ENCODE data around the gene ADAMTS15.

ADAMTS15 gene

DNA sequence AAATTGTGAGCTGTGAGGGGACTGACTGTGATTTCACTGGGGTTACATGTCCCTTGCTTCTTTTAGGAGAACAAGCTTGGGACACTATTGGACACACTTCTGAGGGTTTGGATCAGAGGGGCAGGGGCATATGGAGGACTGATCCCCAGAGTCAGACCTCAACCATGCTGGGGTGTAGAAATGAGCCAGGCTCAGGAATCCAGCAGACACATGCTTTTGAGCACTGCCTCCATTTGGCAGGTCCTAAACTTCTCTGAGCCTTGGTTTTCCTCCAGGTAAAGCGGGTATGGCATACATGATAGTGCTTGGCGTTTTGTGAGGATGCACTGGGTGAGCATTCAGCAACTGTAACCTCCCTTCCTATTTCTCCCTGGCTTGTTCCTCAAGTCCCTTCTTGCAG, 74.7 kb downstream of the ADAMTS15 start:
- Histone ChIP-seq H2AK5ac (ENCODE audit: low read length, severe bottlenecking) (peak overlapping the region; percentile 45), H3K36me3 (ENCODE audit: control insufficient read depth in 1 of 2, insufficient read depth in 2 of 2, low read depth in 1 of 2, low read length in 2 of 2) (no peaks in the 10 kb centered on the region), H2BK15ac (ENCODE audit: low read depth, poor library complexity, severe bottlenecking) (peak overlapping the region; percentile 6), H3K9ac (ENCODE audit: low read length) (peak overlapping the region; percentile 76), H3K27me3 (ENCODE audit: control insufficient read depth in 1 of 2, insufficient read depth in 1 of 2, low read length in 2 of 2) (no peaks in the 10 kb centered on the region), H3K23ac (ENCODE audit: low read length in 2 of 2) (no peak overlapping the region), H2BK12ac (ENCODE audit: low read length in 2 of 2) (peak overlapping the region; percentile 41 to 89), H3K14ac (ENCODE audit: low read length in 2 of 2) (peak overlapping the region in 1 of 2 experiments; percentile 13), H3K4me2 (ENCODE audit: low read length, poor library complexity, severe bottlenecking) (no peak overlapping the region), H2BK120ac (ENCODE audit: low read depth, low read length) (peak overlapping the region; percentile 52), H3K4ac (ENCODE audit: low read depth in 1 of 2, low read length in 2 of 2) (peak overlapping the region; percentile 45 to 76), H3K27ac (ENCODE audit: low read length, poor library complexity, severe bottlenecking) (no peak overlapping the region), H3K9me3 (ENCODE audit: control insufficient read depth, low read length) (no peaks in the 10 kb centered on the region), H3K4me1 (ENCODE audit: control insufficient read depth, insufficient read depth, low read depth, low read length) (peaks cover 26% of the 10 kb centered on the region), H4K91ac (ENCODE audit: low read length) (peak overlapping the region; percentile 83), H3K18ac (ENCODE audit: low read depth in 1 of 2, low read length in 2 of 2) (peak overlapping the region; percentile 44 to 86), H4K8ac (ENCODE audit: low read length) (peak overlapping the region; percentile 67), H2BK5ac (ENCODE audit: low read depth, low read length, poor library complexity, severe bottlenecking) (no peak overlapping the region), H3K79me1 (replicated peaks; ENCODE audit: low read length, poor library complexity, severe bottlenecking) (no peaks in the 10 kb centered on the region), H2AFZ (ENCODE audit: low read depth, low read length) (no peak overlapping the region), H3K4me3 (ENCODE audit: insufficient read depth in 1 of 2, low read depth in 1 of 2, low read length in 2 of 2) (peak overlapping the region in 1 of 2 experiments; percentile 22)
- 100% methylated on average over 2 of the region's 2 CpGs for WGBS
- DNase-seq: no peak

DNA sequence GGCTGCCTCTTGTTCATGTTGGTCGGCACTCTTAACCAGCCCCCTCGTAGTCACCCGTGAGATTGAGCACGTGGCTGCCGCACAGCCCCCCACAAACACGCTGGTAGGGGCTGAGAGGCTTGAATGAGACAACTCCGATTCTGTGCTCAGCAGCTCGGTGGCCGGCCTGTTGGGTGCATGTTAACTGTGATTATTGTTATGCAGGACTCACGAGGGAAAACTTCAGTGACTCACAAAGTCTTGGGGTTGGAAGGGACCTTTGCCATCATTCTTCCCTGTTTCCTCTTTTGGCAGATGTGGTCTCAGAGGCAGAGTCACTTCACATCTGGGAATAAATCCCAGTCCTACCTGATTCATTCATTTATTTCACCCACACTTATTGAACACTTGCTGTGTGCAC, 75.2 kb downstream of the ADAMTS15 start:
- peak overlapping the region; percentile 41 to 89 for H2BK12ac ChIP-seq (ENCODE audit: low read length in 2 of 2)
- peak overlapping the region in 1 of 2 experiments; percentile 39 for H3K14ac ChIP-seq (ENCODE audit: low read length in 2 of 2)
- 53% methylated on average over 10 of the region's 10 CpGs for WGBS
- peak overlapping the region; percentile 39 for H2BK120ac ChIP-seq (ENCODE audit: low read depth, low read length)
- H2BK5ac ChIP-seq (ENCODE audit: low read depth, low read length, poor library complexity, severe bottlenecking): no peak overlapping the region
- H3K4ac ChIP-seq (ENCODE audit: low read depth in 1 of 2, low read length in 2 of 2): peak overlapping the region; percentile 45 to 76
- no peaks in the 10 kb centered on the region for H3K27me3 ChIP-seq (ENCODE audit: control insufficient read depth in 1 of 2, insufficient read depth in 1 of 2, low read length in 2 of 2)
- no peak overlapping the region for H2AFZ ChIP-seq (ENCODE audit: low read depth, low read length)
- H3K27ac ChIP-seq (ENCODE audit: low read length, poor library complexity, severe bottlenecking): no peak overlapping the region
- no peaks in the 10 kb centered on the region for H3K79me1 ChIP-seq (replicated peaks; ENCODE audit: low read length, poor library complexity, severe bottlenecking)
- H3K4me3 ChIP-seq (ENCODE audit: insufficient read depth in 1 of 2, low read depth in 1 of 2, low read length in 2 of 2): peak overlapping the region in 1 of 2 experiments; percentile 22
- H3K9ac ChIP-seq (ENCODE audit: low read length): peak overlapping the region; percentile 76
- H3K23ac ChIP-seq (ENCODE audit: low read length in 2 of 2): no peak overlapping the region
- peak; percentile 86 for DNase-seq
- no peaks in the 10 kb centered on the region for H3K9me3 ChIP-seq (ENCODE audit: control insufficient read depth, low read length)
- H2AK5ac ChIP-seq (ENCODE audit: low read length, severe bottlenecking): peak overlapping the region; percentile 57
- H3K4me1 ChIP-seq (ENCODE audit: control insufficient read depth, insufficient read depth, low read depth, low read length): peaks cover 30% of the 10 kb centered on the region
- peak overlapping the region; percentile 44 to 86 for H3K18ac ChIP-seq (ENCODE audit: low read depth in 1 of 2, low read length in 2 of 2)
- no peak overlapping the region for H3K4me2 ChIP-seq (ENCODE audit: low read length, poor library complexity, severe bottlenecking)
- peak overlapping the region; percentile 6 for H2BK15ac ChIP-seq (ENCODE audit: low read depth, poor library complexity, severe bottlenecking)
- H3K36me3 ChIP-seq (ENCODE audit: control insufficient read depth in 1 of 2, insufficient read depth in 2 of 2, low read depth in 1 of 2, low read length in 2 of 2): no peaks in the 10 kb centered on the region
- peak overlapping the region; percentile 83 for H4K91ac ChIP-seq (ENCODE audit: low read length)
- H4K8ac ChIP-seq (ENCODE audit: low read length): peak overlapping the region; percentile 67

DNA sequence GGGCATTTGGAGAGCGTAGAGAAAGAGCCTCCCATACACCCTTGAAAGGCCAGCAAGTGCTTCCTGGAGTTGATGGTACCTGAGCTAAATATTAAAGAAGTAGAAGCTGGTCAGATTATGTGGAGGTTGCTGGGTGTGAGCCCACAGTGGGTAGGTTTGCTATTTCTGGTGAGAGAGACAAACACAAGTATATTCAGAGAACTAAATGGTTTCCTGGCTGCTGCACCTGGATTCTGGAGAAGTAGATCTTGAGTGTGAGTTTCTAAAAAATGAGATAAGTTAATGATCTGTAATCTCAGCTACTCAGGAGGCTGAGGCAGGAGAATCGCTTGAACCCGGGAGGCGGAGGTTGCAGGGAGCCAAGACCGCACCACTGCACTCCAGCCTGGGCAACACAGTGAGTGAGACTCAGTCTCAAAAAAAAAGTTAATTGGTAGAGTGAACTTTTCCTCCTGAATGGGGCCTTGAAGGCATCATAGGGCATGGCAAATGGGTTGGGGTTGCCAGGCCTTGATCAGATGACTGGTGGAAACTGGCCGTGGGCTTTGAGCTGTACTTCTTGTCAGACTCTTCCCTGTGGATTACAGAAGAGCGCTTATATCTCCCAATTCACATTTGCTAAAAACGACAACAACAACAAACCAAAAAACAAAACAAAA, 75.8 kb downstream of the ADAMTS15 start:
- Histone ChIP-seq H2BK5ac (ENCODE audit: low read depth, low read length, poor library complexity, severe bottlenecking) (no peak overlapping the region), H3K4me3 (ENCODE audit: insufficient read depth in 1 of 2, low read depth in 1 of 2, low read length in 2 of 2) (no peak overlapping the region), H2BK120ac (ENCODE audit: low read depth, low read length) (peak overlapping the region; percentile 22), H4K91ac (ENCODE audit: low read length) (no peak overlapping the region), H3K36me3 (ENCODE audit: control insufficient read depth in 1 of 2, insufficient read depth in 2 of 2, low read depth in 1 of 2, low read length in 2 of 2) (no peaks in the 10 kb centered on the region), H3K4me2 (ENCODE audit: low read length, poor library complexity, severe bottlenecking) (no peak overlapping the region), H2AK5ac (ENCODE audit: low read length, severe bottlenecking) (peak overlapping the region; percentile 57), H2AFZ (ENCODE audit: low read depth, low read length) (no peak overlapping the region), H3K4ac (ENCODE audit: low read depth in 1 of 2, low read length in 2 of 2) (peak overlapping the region in 1 of 2 experiments; percentile 25), H3K27ac (ENCODE audit: low read length, poor library complexity, severe bottlenecking) (no peak overlapping the region), H3K79me1 (replicated peaks; ENCODE audit: low read length, poor library complexity, severe bottlenecking) (no peaks in the 10 kb centered on the region), H3K14ac (ENCODE audit: low read length in 2 of 2) (no peak overlapping the region), H2BK12ac (ENCODE audit: low read length in 2 of 2) (peak overlapping the region; percentile 70 to 89), H3K9ac (ENCODE audit: low read length) (peak overlapping the region; percentile 28), H3K9me3 (ENCODE audit: control insufficient read depth, low read length) (no peaks in the 10 kb centered on the region), H3K27me3 (ENCODE audit: control insufficient read depth in 1 of 2, insufficient read depth in 1 of 2, low read length in 2 of 2) (no peaks in the 10 kb centered on the region), H3K4me1 (ENCODE audit: control insufficient read depth, insufficient read depth, low read depth, low read length) (peaks cover 34% of the 10 kb centered on the region), H4K8ac (ENCODE audit: low read length) (no peak overlapping the region), H3K23ac (ENCODE audit: low read length in 2 of 2) (no peak overlapping the region), H3K18ac (ENCODE audit: low read depth in 1 of 2, low read length in 2 of 2) (peak overlapping the region; percentile 37 to 86), H2BK15ac (ENCODE audit: low read depth, poor library complexity, severe bottlenecking) (no peak overlapping the region)
- no peak for DNase-seq
- WGBS: 97% methylated on average over 7 of the region's 8 CpGs

- Histone ChIP-seq H3K79me1 (replicated peaks; ENCODE audit: low read length, poor library complexity, severe bottlenecking) (no peaks in the 10 kb centered on the region), H2BK15ac (ENCODE audit: low read depth, poor library complexity, severe bottlenecking) (peak overlapping the region; percentile 44), H2BK120ac (ENCODE audit: low read depth, low read length) (peak overlapping the region; percentile 71), H2AK5ac (ENCODE audit: low read length, severe bottlenecking) (peak overlapping the region; percentile 74), H3K4me3 (ENCODE audit: insufficient read depth in 1 of 2, low read depth in 1 of 2, low read length in 2 of 2) (no peak overlapping the region), H3K27ac (ENCODE audit: low read length, poor library complexity, severe bottlenecking) (no peak overlapping the region), H3K9ac (ENCODE audit: low read length) (no peak overlapping the region), H2BK5ac (ENCODE audit: low read depth, low read length, poor library complexity, severe bottlenecking) (no peak overlapping the region), H3K9me3 (ENCODE audit: control insufficient read depth, low read length) (no peaks in the 10 kb centered on the region), H3K36me3 (ENCODE audit: control insufficient read depth in 1 of 2, insufficient read depth in 2 of 2, low read depth in 1 of 2, low read length in 2 of 2) (no peaks in the 10 kb centered on the region), H2AFZ (ENCODE audit: low read depth, low read length) (no peak overlapping the region), H3K23ac (ENCODE audit: low read length in 2 of 2) (no peak overlapping the region), H3K27me3 (ENCODE audit: control insufficient read depth in 1 of 2, insufficient read depth in 1 of 2, low read length in 2 of 2) (no peaks in the 10 kb centered on the region), H3K4ac (ENCODE audit: low read depth in 1 of 2, low read length in 2 of 2) (peak overlapping the region in 1 of 2 experiments; percentile 52), H3K4me1 (ENCODE audit: control insufficient read depth, insufficient read depth, low read depth, low read length) (peaks cover 35% of the 10 kb centered on the region), H3K14ac (ENCODE audit: low read length in 2 of 2) (no peak overlapping the region), H3K18ac (ENCODE audit: low read depth in 1 of 2, low read length in 2 of 2) (peak overlapping the region; percentile 19 to 69), H4K8ac (ENCODE audit: low read length) (no peak overlapping the region), H3K4me2 (ENCODE audit: low read length, poor library complexity, severe bottlenecking) (no peak overlapping the region), H4K91ac (ENCODE audit: low read length) (no peak overlapping the region), H2BK12ac (ENCODE audit: low read length in 2 of 2) (peak overlapping the region; percentile 28 to 88)
- DNase-seq: no peak
- WGBS: 91% methylated on average over 5 of the region's 6 CpGs
These were observed 76.9 kb downstream of the ADAMTS15 start for GRCh38 chr11:130525307-130525706.
